Lower lobe of right lung (tissue), 2 donors: ENCODE measurements around the gene S100PBP. TPM values are rescaled to one million over a fixed set of nuclear protein-coding genes. Genes with fewer than 3 reads are reported as not detected.

ENCODE experiments used
- ATAC-seq, 2 donors: fragments of 200-7000 bp; cut with Tn5 transposase; one replicate each; pipeline ENCODE4 v1.9.1; 2020 to 2022; ENCODE audit warnings: mild to moderate bottlenecking in 2 of 2, moderate library complexity in 2 of 2
- DNase-seq: peaks from one replicate; pipeline ENCODE4 v3.0.0-alpha.2; 2020
- H3K27ac ChIP-seq: fragments of 200-600 bp; one replicate; pipeline ENCODE4 v1.8.0; 2022
- H3K27me3 ChIP-seq: fragments of 200-600 bp; one replicate; pipeline ENCODE4 v1.8.0; 2022; ENCODE audit warnings: low read depth
- H3K36me3 ChIP-seq: fragments of 200-600 bp; one replicate; pipeline ENCODE4 v1.8.0; 2022; ENCODE audit warnings: mild to moderate bottlenecking
- H3K4me1 ChIP-seq: fragments of 200-600 bp; one replicate; pipeline ENCODE4 v1.8.0; 2022
- H3K4me3 ChIP-seq: fragments of 200-600 bp; one replicate; pipeline ENCODE4 v1.8.0; 2022; ENCODE audit warnings: mild to moderate bottlenecking
- H3K9me3 ChIP-seq: fragments of 200-600 bp; one replicate; pipeline ENCODE4 v1.8.0; 2022
- intact Hi-C: fragments of 100-400 bp; cut with DNase I; formaldehyde crosslinking; loops from one replicate; pipeline ENCODE4 v1.11.0; 2022
- total RNA-seq: library from RNA; stranded (reverse); fragmentation: NEBNext Ultra II Directional; extraction: Animal tissue kit (Norgen Biotek cat#: 25700); gene quantifications from one replicate; pipeline ENCODE4 v1.2.1, GENCODE V29; 2021
- TF ChIP-seq, protein P1 (sequence below): fragments of 200-600 bp; IDR thresholded peaks from one replicate; pipeline ENCODE4 v1.8.0; 2022; ENCODE audit warnings: antibody characterized with exemption, mild to moderate bottlenecking
- donor health status: DM: no; HTN: yes; CAD: no; lungs with severe emphysema.

S100PBP gene
- total RNA-seq, 1 donor from 2014 or later = 37.5 TPM

DNA sequence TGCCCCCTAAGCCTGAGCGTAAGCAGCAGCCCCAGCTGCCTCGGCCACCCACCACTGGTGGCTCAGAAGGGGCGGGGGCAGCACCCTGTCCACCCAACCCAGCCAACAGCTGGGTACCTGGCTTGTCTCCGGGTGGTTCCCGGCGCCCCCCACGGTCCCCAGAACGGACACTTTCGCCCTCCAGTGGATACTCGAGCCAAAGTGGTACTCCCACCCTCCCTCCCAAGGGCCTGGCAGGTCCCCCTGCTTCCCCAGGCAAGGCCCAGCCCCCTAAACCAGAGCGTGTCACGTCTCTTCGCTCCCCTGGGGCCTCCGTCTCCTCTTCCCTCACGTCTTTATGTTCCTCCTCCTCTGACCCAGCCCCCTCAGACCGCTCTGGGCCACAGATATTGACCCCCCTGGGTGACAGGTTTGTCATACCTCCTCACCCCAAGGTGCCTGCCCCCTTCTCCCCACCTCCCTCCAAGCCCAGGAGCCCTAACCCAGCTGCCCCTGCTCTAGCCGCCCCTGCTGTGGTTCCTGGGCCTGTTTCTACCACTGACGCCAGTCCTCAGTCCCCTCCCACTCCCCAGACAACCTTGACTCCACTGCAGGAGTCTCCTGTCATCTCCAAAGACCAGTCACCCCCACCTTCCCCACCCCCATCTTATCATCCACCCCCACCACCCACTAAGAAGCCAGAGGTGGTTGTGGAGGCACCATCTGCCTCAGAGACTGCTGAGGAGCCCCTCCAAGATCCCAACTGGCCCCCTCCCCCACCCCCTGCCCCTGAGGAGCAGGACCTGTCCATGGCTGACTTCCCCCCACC, 46.5 kb upstream of the S100PBP start:
- Histone ChIP-seq H3K4me1 (peaks cover 56% of the 10 kb centered on the region), H3K4me3 (no peak overlapping the region), H3K36me3 (peaks cover 58% of the 10 kb centered on the region), H3K9me3 (no peaks in the 10 kb centered on the region), H3K27ac (no peak overlapping the region), H3K27me3 (no peaks in the 10 kb centered on the region)
- intact Hi-C loops = no loop called here
- ATAC-seq (no peak), DNase-seq (peak; percentile 39)
- TF ChIP-seq, protein P1, sequence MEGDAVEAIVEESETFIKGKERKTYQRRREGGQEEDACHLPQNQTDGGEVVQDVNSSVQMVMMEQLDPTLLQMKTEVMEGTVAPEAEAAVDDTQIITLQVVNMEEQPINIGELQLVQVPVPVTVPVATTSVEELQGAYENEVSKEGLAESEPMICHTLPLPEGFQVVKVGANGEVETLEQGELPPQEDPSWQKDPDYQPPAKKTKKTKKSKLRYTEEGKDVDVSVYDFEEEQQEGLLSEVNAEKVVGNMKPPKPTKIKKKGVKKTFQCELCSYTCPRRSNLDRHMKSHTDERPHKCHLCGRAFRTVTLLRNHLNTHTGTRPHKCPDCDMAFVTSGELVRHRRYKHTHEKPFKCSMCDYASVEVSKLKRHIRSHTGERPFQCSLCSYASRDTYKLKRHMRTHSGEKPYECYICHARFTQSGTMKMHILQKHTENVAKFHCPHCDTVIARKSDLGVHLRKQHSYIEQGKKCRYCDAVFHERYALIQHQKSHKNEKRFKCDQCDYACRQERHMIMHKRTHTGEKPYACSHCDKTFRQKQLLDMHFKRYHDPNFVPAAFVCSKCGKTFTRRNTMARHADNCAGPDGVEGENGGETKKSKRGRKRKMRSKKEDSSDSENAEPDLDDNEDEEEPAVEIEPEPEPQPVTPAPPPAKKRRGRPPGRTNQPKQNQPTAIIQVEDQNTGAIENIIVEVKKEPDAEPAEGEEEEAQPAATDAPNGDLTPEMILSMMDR = no peak

GRCh38 chr1:32771561-32772280, 45.7 kb upstream of the S100PBP start:
- TF ChIP-seq, protein P1 = no peak
- H3K4me1 ChIP-seq = peaks cover 48% of the 10 kb centered on the region
- no peak overlapping the region for H3K27ac ChIP-seq
- H3K4me3 ChIP-seq = no peak overlapping the region
- intact Hi-C loops = no loop called here
- H3K36me3 ChIP-seq = peaks cover 65% of the 10 kb centered on the region
- H3K27me3 ChIP-seq = no peaks in the 10 kb centered on the region
- no peak for ATAC-seq
- peak; percentile 46 for DNase-seq
- no peaks in the 10 kb centered on the region for H3K9me3 ChIP-seq

DNA sequence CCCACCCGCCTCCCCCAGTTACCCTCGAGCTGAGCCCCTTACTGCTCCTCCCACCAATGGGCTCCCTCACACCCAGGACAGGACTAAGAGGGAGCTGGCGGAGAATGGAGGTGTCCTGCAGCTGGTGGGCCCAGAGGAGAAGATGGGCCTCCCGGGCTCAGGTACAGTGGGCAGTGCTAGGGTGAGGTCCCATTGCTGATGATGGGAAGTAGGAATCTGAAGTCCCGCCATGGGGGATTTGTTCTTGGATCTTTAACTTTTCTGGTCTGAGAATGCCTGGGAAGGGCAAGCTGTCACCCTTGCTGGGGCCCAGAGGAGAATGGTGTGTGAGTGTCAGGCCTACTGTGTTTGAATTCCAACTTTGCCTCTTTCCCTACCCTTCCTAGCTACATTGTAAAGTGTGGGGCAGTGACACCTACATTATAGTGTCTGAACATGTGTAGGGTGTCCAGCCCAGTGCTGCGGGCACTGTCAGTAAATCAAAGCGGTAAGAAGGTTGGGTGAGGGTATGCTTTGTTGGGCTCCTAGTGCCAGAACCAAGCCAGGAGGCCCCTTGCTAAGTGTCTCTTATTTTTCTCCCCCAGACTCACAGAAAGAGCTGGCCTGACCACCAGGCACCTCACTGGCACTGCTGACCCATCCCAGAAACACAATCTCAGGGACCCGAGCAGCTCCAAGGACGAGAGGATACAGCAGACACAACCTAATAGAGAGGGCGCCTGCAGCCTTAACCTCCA, 45.0 kb upstream of the S100PBP start:
- ATAC-seq (peak in 1 of 2 donors; percentile 1), DNase-seq (peak; percentile 8)
- peaks cover 71% of the 10 kb centered on the region for H3K36me3 ChIP-seq
- H3K4me1 ChIP-seq = peaks cover 41% of the 10 kb centered on the region
- no peaks in the 10 kb centered on the region for H3K27me3 ChIP-seq
- H3K9me3 ChIP-seq = no peaks in the 10 kb centered on the region
- intact Hi-C loops = no loop called here
- H3K27ac ChIP-seq = peak overlapping the region; percentile 34
- TF ChIP-seq, protein P1 = no peak
- no peak overlapping the region for H3K4me3 ChIP-seq

GRCh38 chr1:32773018-32773763, 44.3 kb upstream of the S100PBP start:
- Histone ChIP-seq H3K9me3 (no peaks in the 10 kb centered on the region), H3K27me3 (no peaks in the 10 kb centered on the region), H3K4me3 (no peak overlapping the region), H3K36me3 (peaks cover 73% of the 10 kb centered on the region), H3K4me1 (peaks cover 33% of the 10 kb centered on the region), H3K27ac (peak overlapping the region; percentile 34)
- DNase-seq = peak; percentile 85
- peak; percentile 87 for ATAC-seq
- intact Hi-C loops = no loop called here
- TF ChIP-seq, protein P1 = peak; percentile 91
